H9 (cell line): ENCODE results near the gene GPC6. TPM values are rescaled to one million over a fixed set of nuclear protein-coding genes. Genes with fewer than 3 reads are reported as not detected.

Experiments used
- DNase-seq: peaks from one replicate; pipeline ENCODE4 v3.0.0-alpha.2; 2017
- H2AFZ ChIP-seq: one replicate; pipeline ENCODE4 v1.6.1; 2013; ENCODE audit warnings: mild to moderate bottlenecking, low read length, control low read depth, moderate library complexity
- H2AK5ac ChIP-seq: 2 replicates; pipeline ENCODE4 v1.6.1; 2013; ENCODE audit warnings: low read length, control low read depth, mixed read lengths; ENCODE audit not compliant: insufficient read length
- H2BK120ac ChIP-seq: one replicate; pipeline ENCODE4 v1.6.1; 2013; ENCODE audit warnings: low read depth, mild to moderate bottlenecking, low read length, control low read depth, inconsistent platforms; ENCODE audit not compliant: poor library complexity, severe bottlenecking
- H2BK12ac ChIP-seq: 2 replicates; pipeline ENCODE4 v1.6.1; 2013; ENCODE audit warnings: low read length, control low read depth, mixed read lengths, low read depth; ENCODE audit not compliant: insufficient read length
- H2BK15ac ChIP-seq: 2 replicates; pipeline ENCODE4 v1.6.1; 2013; ENCODE audit warnings: low read depth, low read length, control low read depth
- H2BK20ac ChIP-seq: one replicate; pipeline ENCODE4 v1.6.1; 2013; ENCODE audit warnings: low read depth, mild to moderate bottlenecking, low read length, control low read depth, inconsistent platforms; ENCODE audit not compliant: poor library complexity, severe bottlenecking
- H2BK5ac ChIP-seq: 2 replicates; pipeline ENCODE4 v1.6.1; 2013; ENCODE audit warnings: low read length, control low read depth, mixed read lengths; ENCODE audit not compliant: insufficient read length
- H3K14ac ChIP-seq: 2 replicates; pipeline ENCODE4 v1.6.1; 2013; ENCODE audit warnings: low read length, control low read depth; ENCODE audit not compliant: insufficient read depth
- H3K18ac ChIP-seq: 2 replicates; pipeline ENCODE4 v1.6.1; 2013; ENCODE audit warnings: low read depth, mild to moderate bottlenecking, mixed read lengths, low read length, control low read depth; ENCODE audit not compliant: insufficient read length
- H3K23ac ChIP-seq: 2 replicates; pipeline ENCODE4 v1.6.1; 2013; ENCODE audit warnings: low read length, control low read depth, mixed read lengths, low read depth; ENCODE audit not compliant: insufficient read length
- H3K23me2 ChIP-seq: 2 replicates; pipeline ENCODE4 v1.6.1; 2013; ENCODE audit warnings: low read depth, mild to moderate bottlenecking, mixed read lengths, low read length, control low read depth; ENCODE audit not compliant: insufficient read length, poor library complexity, severe bottlenecking
- H3K27ac ChIP-seq: 2 replicates; pipeline ENCODE4 v1.5.1; 2013; ENCODE audit warnings: low read length, control low read depth, mixed read lengths, low read depth; ENCODE audit not compliant: insufficient read length
- H3K27me3 ChIP-seq: 2 replicates; pipeline ENCODE4 v1.6.1; 2013; ENCODE audit warnings: low read length, control low read depth, inconsistent platforms; ENCODE audit not compliant: insufficient read depth
- H3K4ac ChIP-seq: 2 replicates; pipeline ENCODE4 v1.6.1; 2013; ENCODE audit warnings: low read depth, mild to moderate bottlenecking, control low read depth, inconsistent platforms, low read length, moderate library complexity
- H3K4me1 ChIP-seq: 2 replicates; pipeline ENCODE4 v1.6.1; 2013; ENCODE audit warnings: low read length, control low read depth, inconsistent platforms; ENCODE audit not compliant: insufficient read depth
- H3K4me2 ChIP-seq: 2 replicates; pipeline ENCODE4 v1.6.1; 2013; ENCODE audit warnings: low read length, control low read depth, mixed read lengths; ENCODE audit not compliant: insufficient read length, insufficient read depth
- H3K56ac ChIP-seq: 2 replicates; pipeline ENCODE4 v1.6.1; 2013; ENCODE audit warnings: low read depth, mild to moderate bottlenecking, mixed read lengths, low read length, control low read depth; ENCODE audit not compliant: insufficient read length
- H3K79me1 ChIP-seq: 2 replicates; pipeline ENCODE4 v1.6.1; 2013; ENCODE audit warnings: low read depth, mild to moderate bottlenecking, moderate library complexity, low read length, control low read depth, inconsistent platforms; ENCODE audit not compliant: insufficient read depth, poor library complexity, severe bottlenecking
- H3K79me2 ChIP-seq: 2 replicates; pipeline ENCODE4 v1.6.1; 2013; ENCODE audit warnings: low read length, control low read depth, inconsistent platforms; ENCODE audit not compliant: insufficient read depth
- H3K9ac ChIP-seq: 2 replicates; pipeline ENCODE4 v1.6.1; 2013; ENCODE audit warnings: low read length, control low read depth, mixed read lengths; ENCODE audit not compliant: insufficient read length; ENCODE audit errors: extremely low read depth
- H3K9me3 ChIP-seq: one replicate; pipeline ENCODE4 v1.6.1; 2013; ENCODE audit warnings: low read depth, low read length, inconsistent platforms; ENCODE audit not compliant: control insufficient read depth
- H3T11ph ChIP-seq: one replicate; pipeline ENCODE4 v1.6.1; 2013; ENCODE audit warnings: mild to moderate bottlenecking, low read length, control low read depth, inconsistent platforms
- H4K20me1 ChIP-seq: one replicate; pipeline ENCODE4 v1.6.1; 2013; ENCODE audit not compliant: control insufficient read depth, insufficient read length, insufficient read depth
- H4K5ac ChIP-seq: 2 replicates; pipeline ENCODE4 v1.6.1; 2013; ENCODE audit warnings: low read depth, mild to moderate bottlenecking, mixed read lengths, low read length, control low read depth; ENCODE audit not compliant: insufficient read length
- H4K8ac ChIP-seq: replicated peaks from 2 replicates; pipeline ENCODE4 v1.6.1; 2013; ENCODE audit warnings: low read length, control low read depth, mixed read lengths, low read depth; ENCODE audit not compliant: insufficient read length
- H4K91ac ChIP-seq: 2 replicates; pipeline ENCODE4 v1.6.1; 2013; ENCODE audit warnings: low read depth, mild to moderate bottlenecking, moderate library complexity, mixed read lengths, low read length, control low read depth; ENCODE audit not compliant: insufficient read length
- H3K27ac Mint-ChIP-seq, 3 experiments: 2 replicates in 2 of 3; 3 replicates in 1 of 3; pipeline ENCODE4 v1.8.0; 2020 to 2021; ENCODE audit warnings: mixed read lengths in 3 of 3, mild to moderate bottlenecking in 1 of 3, moderate library complexity in 1 of 3
- H3K27me3 Mint-ChIP-seq: 2 replicates; pipeline ENCODE4 v1.8.0; 2021; ENCODE audit warnings: low read depth, mild to moderate bottlenecking, moderate library complexity, mixed read lengths
- H3K36me3 Mint-ChIP-seq, 3 experiments: 2 replicates in 2 of 3; 3 replicates in 1 of 3; pipeline ENCODE4 v1.8.0; 2020 to 2021; ENCODE audit warnings: low read depth in 3 of 3, mixed read lengths in 3 of 3; ENCODE audit not compliant: insufficient read depth in 1 of 3
- H3K4me1 Mint-ChIP-seq, 2 experiments: 2 replicates each; pipeline ENCODE4 v1.8.0; 2020; ENCODE audit warnings: mixed read lengths in 2 of 2
- H3K4me3 Mint-ChIP-seq, 2 experiments: 2 replicates in 1 of 2; 3 replicates in 1 of 2; pipeline ENCODE4 v1.8.0; 2020 to 2021; ENCODE audit warnings: mild to moderate bottlenecking in 2 of 2, mixed read lengths in 2 of 2, moderate library complexity in 1 of 2
- H3K9me3 Mint-ChIP-seq, 2 experiments: 2 replicates in 1 of 2; 3 replicates in 1 of 2; pipeline ENCODE4 v1.8.0; 2020; ENCODE audit warnings: mild to moderate bottlenecking in 2 of 2, mixed read lengths in 2 of 2, moderate library complexity in 1 of 2
- CTCF ChIP-seq: fragments of 200-600 bp; sonication (generic); conservative IDR thresholded peaks from 3 replicates; pipeline ENCODE4 v1.8.0; 2021; ENCODE audit warnings: antibody characterized with exemption, mild to moderate bottlenecking
- WGBS: extraction: QIAGEN DNeasy Blood & Tissue Kit; methylation state at CpG from one replicate; pipeline ENCODE4 v1.1.7; 2013; ENCODE audit warnings: missing lambda C conversion rate, low lambda C conversion rate, mixed read lengths; ENCODE audit not compliant: insufficient read length; ENCODE audit errors: extremely low coverage; 5-methylcytosine and 5-hydroxymethylcytosine counted together
- total RNA-seq: library from RNA; stranded (reverse); gene quantifications from 2 replicates; pipeline ENCODE4 v1.2.1, GENCODE V29; 2021

The GPC6 gene
- total RNA-seq, 1 experiment from 2014 or later = 15.6 TPM

GRCh38 chr13:93437081-93437480 lies 210.5 kb downstream of the GPC6 start:
- Histone ChIP-seq H4K5ac (no peak overlapping the region), H4K20me1 (no peaks in the 10 kb centered on the region), H4K8ac (no peak overlapping the region), H3K18ac (no peak overlapping the region), H2AFZ (no peak overlapping the region), H2BK12ac (no peak overlapping the region), H3K23ac (no peak overlapping the region), H3K23me2 (no peaks in the 10 kb centered on the region), H2BK15ac (no peak overlapping the region), H2AK5ac (no peak overlapping the region), H3K9me3 (no peaks in the 10 kb centered on the region), H3K4me2 (no peak overlapping the region), H4K91ac (no peak overlapping the region), H3K27ac (no peak overlapping the region), H3K4ac (no peak overlapping the region), H3K9ac (no peak overlapping the region), H3K79me1 (peaks cover 2% of the 10 kb centered on the region), H2BK5ac (no peak overlapping the region), H2BK20ac (no peak overlapping the region), H3K79me2 (no peaks in the 10 kb centered on the region), H2BK120ac (no peak overlapping the region), H3T11ph (no peak overlapping the region), H3K14ac (no peak overlapping the region), H3K4me1 (no peaks in the 10 kb centered on the region), H3K27me3 (no peaks in the 10 kb centered on the region), H3K56ac (no peak overlapping the region)
- Mint-ChIP-seq H3K27me3 (no peaks in the 10 kb centered on the region), H3K9me3 (0 out of 5 replicates have a peak, but pooled peaks cover 0 to 4% of the 10 kb centered on the region in 2 experiments), H3K27ac (no peak overlapping the region), H3K36me3 (peaks cover 0 to 2% (median 0%) of the 10 kb centered on the region in 3 experiments; a peak in 1 of 7 replicates), H3K4me3 (no peak overlapping the region), H3K4me1 (0 out of 4 replicates have a peak, but pooled peaks cover 3 to 8% of the 10 kb centered on the region in 2 experiments)
- WGBS = no CpG with 5 or more reads among the region's 4 CpGs
- TF ChIP-seq CTCF = no peak
- DNase-seq = no peak
